ENCODE measurements around the gene ZSCAN5A.

- TF ChIP-seq POLR2A (IDR thresholded peaks at IDR 0.05; ENCODE audit: low read depth, low read length) (no peak), SPI1 (IDR thresholded peaks at IDR 0.05; ENCODE audit: low read depth, low read length) (peak; percentile 72)
Measured at GRCh38 chr19:56315077-56315828, 614 bp upstream of the ZSCAN5A start.
